Spleen (tissue), 7 donors: ENCODE measurements around the gene ENTR1.

ENCODE experiments used
- POLR2A ChIP-seq, 3 donors: fragments of 450-650 bp; IDR thresholded peaks; one replicate each; pipeline ENCODE4 v1.5.1; 2017; ENCODE audit warnings: antibody characterized with exemption in 3 of 3, mild to moderate bottlenecking in 1 of 3
- POLR2AphosphoS5 ChIP-seq, 3 donors: sonication (generic); formaldehyde crosslinking; IDR thresholded peaks; one replicate each; pipeline ENCODE4 v1.5.1; 2017; ENCODE audit warnings: antibody characterized with exemption in 3 of 3
- TF ChIP-seq, protein P1 (sequence below), 11 experiments: fragments of 200-600 bp in 7 of 11; fragments of 450-650 bp in 4 of 11; sonication (generic) in 4 of 11; IDR thresholded peaks in 8 of 11; conservative IDR thresholded peaks in 3 of 11; 1 replicate in 7 of 11; 2 replicates in 4 of 11; pipeline versions ENCODE4 v1.4.0 to v1.8.0; 2016 to 2021; ENCODE audit warnings: antibody characterized with exemption in 11 of 11, inconsistent platforms in 4 of 11, mild to moderate bottlenecking in 1 of 11
- donor health status: DM: no; HTN: no; CAD: no; lungs with moderate emphysema.
- donor health status: DM: no; HTN: no; CAD: no.
- donor health status: DM: no; HTN: no; CAD: no.

DNA sequence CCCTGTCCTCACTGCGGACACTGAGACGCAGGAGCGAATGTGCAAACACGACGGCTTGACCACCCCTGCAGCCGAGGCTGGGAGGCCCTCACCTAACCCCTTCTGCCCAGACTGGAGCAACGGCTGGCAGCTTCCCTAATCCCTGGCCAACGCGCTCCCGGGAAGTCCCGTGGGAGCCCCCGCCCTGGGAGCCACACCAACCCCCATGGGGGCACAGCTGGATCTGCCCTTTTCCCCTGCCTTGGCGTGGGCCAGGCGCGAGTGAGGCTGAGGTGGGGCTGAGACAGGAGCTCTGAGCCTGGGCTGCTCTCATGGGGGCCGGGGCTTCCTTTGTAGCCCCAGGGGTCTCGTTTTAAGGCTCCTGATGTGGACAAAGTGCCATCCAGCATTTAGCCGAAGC lies 42.2 kb downstream of the ENTR1 start:
- TF ChIP-seq, protein P1, sequence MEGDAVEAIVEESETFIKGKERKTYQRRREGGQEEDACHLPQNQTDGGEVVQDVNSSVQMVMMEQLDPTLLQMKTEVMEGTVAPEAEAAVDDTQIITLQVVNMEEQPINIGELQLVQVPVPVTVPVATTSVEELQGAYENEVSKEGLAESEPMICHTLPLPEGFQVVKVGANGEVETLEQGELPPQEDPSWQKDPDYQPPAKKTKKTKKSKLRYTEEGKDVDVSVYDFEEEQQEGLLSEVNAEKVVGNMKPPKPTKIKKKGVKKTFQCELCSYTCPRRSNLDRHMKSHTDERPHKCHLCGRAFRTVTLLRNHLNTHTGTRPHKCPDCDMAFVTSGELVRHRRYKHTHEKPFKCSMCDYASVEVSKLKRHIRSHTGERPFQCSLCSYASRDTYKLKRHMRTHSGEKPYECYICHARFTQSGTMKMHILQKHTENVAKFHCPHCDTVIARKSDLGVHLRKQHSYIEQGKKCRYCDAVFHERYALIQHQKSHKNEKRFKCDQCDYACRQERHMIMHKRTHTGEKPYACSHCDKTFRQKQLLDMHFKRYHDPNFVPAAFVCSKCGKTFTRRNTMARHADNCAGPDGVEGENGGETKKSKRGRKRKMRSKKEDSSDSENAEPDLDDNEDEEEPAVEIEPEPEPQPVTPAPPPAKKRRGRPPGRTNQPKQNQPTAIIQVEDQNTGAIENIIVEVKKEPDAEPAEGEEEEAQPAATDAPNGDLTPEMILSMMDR (IDR thresholded peaks at IDR 0.05 in 8 of 11, conservative IDR thresholded peaks at IDR 0.05 in 3 of 11) = no peak
- no peak for TF ChIP-seq POLR2A (IDR thresholded peaks at IDR 0.05)
- no peak for TF ChIP-seq POLR2AphosphoS5 (IDR thresholded peaks at IDR 0.05)
